Measurements from ENCODE around the gene MLX. TPM values are rescaled to one million over a fixed set of nuclear protein-coding genes. Genes with fewer than 3 reads are reported as not detected.

MLX gene
- total RNA-seq, 1 donor, result 43.4 TPM

DNA sequence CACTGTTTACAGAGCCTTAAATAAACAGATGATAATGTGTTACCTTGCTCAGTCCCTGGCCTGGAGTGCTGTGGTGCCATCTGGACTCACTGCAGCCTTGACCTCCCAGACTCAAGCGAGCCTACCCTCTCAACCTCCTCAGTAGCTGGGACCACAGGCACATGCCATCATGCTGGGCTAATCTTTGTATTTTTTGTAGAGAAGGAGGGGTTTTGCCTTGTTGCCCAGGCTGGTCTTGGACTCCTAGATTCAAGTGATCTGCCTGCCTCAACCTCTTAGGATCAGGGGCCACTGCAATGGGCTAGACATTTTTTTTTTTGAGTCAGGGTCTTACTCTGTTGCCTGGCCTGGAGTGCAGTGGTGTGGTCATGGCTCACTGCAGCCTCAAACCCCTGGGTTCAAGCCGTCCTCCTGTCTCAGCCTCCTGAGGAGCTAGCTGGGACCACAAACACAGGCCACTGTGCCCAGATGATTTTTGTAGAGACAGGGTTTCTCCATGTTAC lies 35.9 kb upstream of the MLX start:
- Histone ChIP-seq H2AFZ (ENCODE audit: low read length) (no peak overlapping the region), H3K36me3 (ENCODE audit: insufficient read depth, low read length) (no peaks in the 10 kb centered on the region), H3K4me3 (ENCODE audit: insufficient read depth, low read length) (no peak overlapping the region), H3K4me1 (ENCODE audit: insufficient read depth, low read length) (peaks cover 20% of the 10 kb centered on the region), H3K79me2 (ENCODE audit: insufficient read depth, low read length) (peaks cover 3% of the 10 kb centered on the region), H3K9me3 (ENCODE audit: low read depth, low read length) (no peaks in the 10 kb centered on the region), H4K20me1 (ENCODE audit: insufficient read depth, low read length) (no peaks in the 10 kb centered on the region), H3K4me2 (ENCODE audit: insufficient read depth, low read length) (no peak overlapping the region), H3K27me3 (ENCODE audit: insufficient read depth, low read length) (no peaks in the 10 kb centered on the region), H3K27ac (ENCODE audit: low read depth, low read length) (no peak overlapping the region)
- TF ChIP-seq, protein P1, sequence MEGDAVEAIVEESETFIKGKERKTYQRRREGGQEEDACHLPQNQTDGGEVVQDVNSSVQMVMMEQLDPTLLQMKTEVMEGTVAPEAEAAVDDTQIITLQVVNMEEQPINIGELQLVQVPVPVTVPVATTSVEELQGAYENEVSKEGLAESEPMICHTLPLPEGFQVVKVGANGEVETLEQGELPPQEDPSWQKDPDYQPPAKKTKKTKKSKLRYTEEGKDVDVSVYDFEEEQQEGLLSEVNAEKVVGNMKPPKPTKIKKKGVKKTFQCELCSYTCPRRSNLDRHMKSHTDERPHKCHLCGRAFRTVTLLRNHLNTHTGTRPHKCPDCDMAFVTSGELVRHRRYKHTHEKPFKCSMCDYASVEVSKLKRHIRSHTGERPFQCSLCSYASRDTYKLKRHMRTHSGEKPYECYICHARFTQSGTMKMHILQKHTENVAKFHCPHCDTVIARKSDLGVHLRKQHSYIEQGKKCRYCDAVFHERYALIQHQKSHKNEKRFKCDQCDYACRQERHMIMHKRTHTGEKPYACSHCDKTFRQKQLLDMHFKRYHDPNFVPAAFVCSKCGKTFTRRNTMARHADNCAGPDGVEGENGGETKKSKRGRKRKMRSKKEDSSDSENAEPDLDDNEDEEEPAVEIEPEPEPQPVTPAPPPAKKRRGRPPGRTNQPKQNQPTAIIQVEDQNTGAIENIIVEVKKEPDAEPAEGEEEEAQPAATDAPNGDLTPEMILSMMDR (IDR thresholded peaks at IDR 0.05; ENCODE audit: extremely low read depth, low read depth, low read length), result no peak
- no peak for DNase-seq (ENCODE audit: insufficient read length, low spot score, missing footprints)

DNA sequence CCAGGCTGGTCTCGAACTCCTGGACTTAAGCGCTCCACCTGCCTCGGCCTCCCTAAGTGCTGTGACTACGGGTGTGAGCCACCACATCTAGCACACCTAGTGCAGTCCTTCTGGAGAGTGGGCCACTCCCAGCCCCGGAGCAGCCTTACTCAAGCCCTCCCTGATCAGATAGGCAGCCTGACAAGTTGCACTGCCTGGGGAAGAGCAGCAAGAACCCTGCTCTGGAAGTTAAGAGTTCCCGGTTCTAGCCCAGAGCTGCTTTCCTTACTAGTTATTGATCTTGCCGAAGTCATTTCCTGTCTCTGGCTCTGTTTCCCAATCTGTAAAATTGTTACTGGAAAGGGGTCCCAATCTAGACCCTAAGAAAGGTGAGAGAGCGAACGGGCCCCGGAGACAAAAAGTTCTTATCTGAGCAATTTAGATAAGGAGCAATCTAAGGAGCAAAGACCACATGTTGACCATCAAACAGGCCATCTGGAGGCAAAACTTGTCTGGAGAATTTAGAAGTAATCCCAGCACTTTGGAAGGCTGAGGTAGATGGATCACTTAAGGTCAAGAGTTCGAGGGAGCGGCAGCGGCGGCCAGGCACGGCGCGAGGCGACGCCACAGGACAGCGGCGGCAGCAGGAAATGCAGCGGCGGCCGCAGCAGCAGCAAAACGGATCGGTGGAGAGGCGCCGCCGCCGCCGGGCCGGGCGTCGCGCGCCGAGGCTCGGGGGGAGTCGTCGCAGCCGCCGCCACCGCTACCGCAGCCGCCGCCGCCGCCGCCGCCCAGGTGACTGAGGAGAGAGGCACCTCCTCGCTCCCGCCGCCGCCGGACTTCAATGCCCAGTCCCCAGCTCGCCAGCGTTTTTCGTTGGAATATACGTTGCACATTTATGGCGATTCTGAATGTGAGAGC lies 35.2 kb upstream of the MLX start:
- peak; percentile 92 for DNase-seq (ENCODE audit: insufficient read length, low spot score, missing footprints)
- TF ChIP-seq, protein P1 (IDR thresholded peaks at IDR 0.05; ENCODE audit: extremely low read depth, low read depth, low read length), result peak; percentile 28
- H2AFZ ChIP-seq (ENCODE audit: low read length), result peak overlapping the region; percentile 70

DNA sequence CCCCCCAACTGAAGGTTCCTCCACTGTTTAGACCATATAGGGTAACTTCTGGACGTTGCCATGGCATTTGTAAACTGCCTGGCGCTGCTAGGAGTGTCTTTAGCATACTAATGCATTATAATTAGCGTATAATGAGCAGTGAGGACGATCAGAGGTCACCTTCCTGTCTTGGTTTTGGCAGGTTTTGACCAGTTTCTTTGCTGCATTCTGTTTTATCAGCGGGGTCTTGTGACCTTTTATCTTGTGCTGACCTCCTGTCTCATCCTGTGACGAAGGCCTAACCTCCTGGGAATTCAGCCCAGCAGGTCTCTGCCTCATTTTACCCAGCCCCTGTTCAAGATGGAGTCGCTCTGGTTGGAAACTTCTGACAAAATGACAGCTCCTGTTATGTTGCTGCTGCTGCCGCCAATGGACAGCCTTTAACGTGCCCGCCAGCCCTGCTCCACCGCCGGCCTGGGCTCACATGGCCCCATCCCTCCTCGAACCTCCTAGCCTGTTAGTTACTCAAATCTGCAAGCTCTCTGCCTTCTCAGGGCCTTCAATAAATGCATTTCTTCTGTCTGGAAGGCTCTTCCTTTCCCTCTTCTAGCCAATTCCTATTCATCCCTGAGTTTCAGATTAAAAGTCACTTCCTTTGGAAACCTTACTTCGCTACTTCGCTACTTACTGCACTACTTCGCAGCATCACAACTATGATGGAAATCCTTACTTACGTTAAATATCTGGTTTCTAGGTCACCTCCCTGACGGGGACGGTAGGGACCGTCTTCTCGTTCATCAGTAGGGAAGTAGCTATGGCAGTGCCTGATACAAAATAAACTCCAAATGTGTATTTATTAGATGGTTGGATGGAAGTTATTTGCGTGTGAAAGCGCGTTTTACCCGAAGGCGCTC lies 31.5 kb upstream of the MLX start:
- peak overlapping the region; percentile 77 for H3K27ac ChIP-seq (ENCODE audit: low read depth, low read length)
- peaks cover 13% of the 10 kb centered on the region for H3K36me3 ChIP-seq (ENCODE audit: insufficient read depth, low read length)
- peak; percentile 11 for DNase-seq (ENCODE audit: insufficient read length, low spot score, missing footprints)
- H4K20me1 ChIP-seq (ENCODE audit: insufficient read depth, low read length), result peaks cover 10% of the 10 kb centered on the region
- H3K79me2 ChIP-seq (ENCODE audit: insufficient read depth, low read length), result peaks cover 25% of the 10 kb centered on the region
- H3K4me3 ChIP-seq (ENCODE audit: insufficient read depth, low read length), result peak overlapping the region; percentile 88
- TF ChIP-seq, protein P1 (IDR thresholded peaks at IDR 0.05; ENCODE audit: extremely low read depth, low read depth, low read length), result no peak
- H3K4me1 ChIP-seq (ENCODE audit: insufficient read depth, low read length), result peaks cover 17% of the 10 kb centered on the region
- H2AFZ ChIP-seq (ENCODE audit: low read length), result peak overlapping the region; percentile 72
- no peaks in the 10 kb centered on the region for H3K9me3 ChIP-seq (ENCODE audit: low read depth, low read length)
- no peaks in the 10 kb centered on the region for H3K27me3 ChIP-seq (ENCODE audit: insufficient read depth, low read length)
- peak overlapping the region; percentile 99 for H3K4me2 ChIP-seq (ENCODE audit: insufficient read depth, low read length)

More for the DNA sequence above, 35.2 kb upstream of the MLX start:
- Histone ChIP-seq H4K20me1 (ENCODE audit: insufficient read depth, low read length) (no peaks in the 10 kb centered on the region), H3K4me2 (ENCODE audit: insufficient read depth, low read length) (peak overlapping the region; percentile 85), H3K36me3 (ENCODE audit: insufficient read depth, low read length) (no peaks in the 10 kb centered on the region), H3K4me1 (ENCODE audit: insufficient read depth, low read length) (peaks cover 16% of the 10 kb centered on the region), H3K79me2 (ENCODE audit: insufficient read depth, low read length) (peaks cover 7% of the 10 kb centered on the region), H3K27ac (ENCODE audit: low read depth, low read length) (peak overlapping the region; percentile 25), H3K9me3 (ENCODE audit: low read depth, low read length) (no peaks in the 10 kb centered on the region), H3K4me3 (ENCODE audit: insufficient read depth, low read length) (peak overlapping the region; percentile 75), H3K27me3 (ENCODE audit: insufficient read depth, low read length) (no peaks in the 10 kb centered on the region)
